SK-N-SH treated with all-trans-retinoic acid at 6 μM for 48 hours (cell line): ENCODE results near the gene AP3D1.

Source experiments
- ATAC-seq: fragments of 200-7000 bp; cut with Tn5 transposase; 3 replicates; pipeline ENCODE4 v1.9.1; 2020; ENCODE audit warnings: mild to moderate bottlenecking, moderate library complexity
- BACH2 ChIP-seq: fragments of 250-450 bp; sonication (Bioruptor Pico); IDR thresholded peaks from 2 replicates; pipeline ENCODE4 v1.9.0; 2021; ENCODE audit warnings: mild to moderate bottlenecking, borderline replicate concordance
- CREB5 ChIP-seq: fragments of 250-450 bp; sonication (Bioruptor Pico); IDR thresholded peaks from 2 replicates; pipeline ENCODE4 v1.5.1; 2020; ENCODE audit warnings: low read depth, mild to moderate bottlenecking, moderate library complexity
- CSDC2 ChIP-seq: fragments of 250-450 bp; sonication (Bioruptor Pico); IDR thresholded peaks from 2 replicates; pipeline ENCODE4 v1.5.0; 2020; ENCODE audit warnings: mild to moderate bottlenecking, moderate library complexity
- CSRNP3 ChIP-seq: fragments of 250-450 bp; sonication (Bioruptor Pico); IDR thresholded peaks from 2 replicates; pipeline ENCODE4 v1.5.1; 2021; ENCODE audit warnings: mild to moderate bottlenecking, moderate library complexity
- ESRRG ChIP-seq: fragments of 250-450 bp; sonication (Bioruptor Pico); IDR thresholded peaks from 2 replicates; pipeline ENCODE4 v1.6.1; 2021; ENCODE audit warnings: mild to moderate bottlenecking
- ISL1 ChIP-seq: fragments of 250-450 bp; sonication (Bioruptor Pico); IDR thresholded peaks from 2 replicates; pipeline ENCODE4 v2.1.2; 2022; ENCODE audit warnings: mild to moderate bottlenecking, moderate library complexity
- OSR1 ChIP-seq: fragments of 250-450 bp; sonication (Bioruptor Pico); IDR thresholded peaks from 2 replicates; pipeline ENCODE4 v1.8.0; 2022; ENCODE audit warnings: moderate library complexity, mild to moderate bottlenecking, inconsistent platforms
- PATZ1 ChIP-seq: fragments of 250-450 bp; sonication (Bioruptor Pico); IDR thresholded peaks from 2 replicates; pipeline ENCODE4 v1.8.0; 2020; ENCODE audit warnings: mild to moderate bottlenecking, moderate library complexity, borderline replicate concordance
- POU6F1 ChIP-seq: fragments of 250-450 bp; sonication (Bioruptor Pico); IDR thresholded peaks from 2 replicates; pipeline ENCODE4 v1.8.0; 2021; ENCODE audit warnings: low read depth, mild to moderate bottlenecking, moderate library complexity, borderline replicate concordance
- PPARA ChIP-seq: fragments of 250-450 bp; sonication (Bioruptor Pico); IDR thresholded peaks from 2 replicates; pipeline ENCODE4 v1.5.0; 2020; ENCODE audit warnings: mild to moderate bottlenecking, borderline replicate concordance
- RARB ChIP-seq: fragments of 250-450 bp; sonication (Bioruptor Pico); IDR thresholded peaks from 2 replicates; pipeline ENCODE4 v1.8.0; 2021; ENCODE audit warnings: mild to moderate bottlenecking, moderate library complexity
- SNAI2 ChIP-seq: fragments of 250-450 bp; sonication (Bioruptor Pico); IDR thresholded peaks from 2 replicates; pipeline ENCODE4 v1.5.0; 2020; ENCODE audit warnings: mild to moderate bottlenecking, moderate library complexity
- TOX ChIP-seq: fragments of 250-450 bp; sonication (Bioruptor Pico); IDR thresholded peaks from 2 replicates; pipeline ENCODE4 v1.8.0; 2021; ENCODE audit warnings: mild to moderate bottlenecking, moderate library complexity, borderline replicate concordance
- TSHZ2 ChIP-seq: fragments of 250-450 bp; sonication (Bioruptor Pico); IDR thresholded peaks from 2 replicates; pipeline ENCODE4 v1.5.0; 2020; ENCODE audit warnings: mild to moderate bottlenecking, moderate library complexity
- ZC3H10 ChIP-seq: fragments of 250-450 bp; sonication (Bioruptor Pico); IDR thresholded peaks from 2 replicates; pipeline ENCODE4 v1.5.1; 2021; ENCODE audit warnings: mild to moderate bottlenecking, moderate library complexity
- ZNF70 ChIP-seq: fragments of 450-650 bp; formaldehyde crosslinking; IDR thresholded peaks from 2 replicates; pipeline ENCODE4 v1.5.0; 2020; ENCODE audit warnings: mild to moderate bottlenecking, moderate library complexity

The AP3D1 gene

GRCh38 chr19:2079076-2079864 lies 72.1 kb downstream of the AP3D1 start:
- TF ChIP-seq RARB (CRISPR knock-in tag): no peak
- no peak for TF ChIP-seq BACH2 (CRISPR knock-in tag)
- TF ChIP-seq ESRRG (CRISPR knock-in tag): no peak
- no peak for TF ChIP-seq POU6F1
- no peak for TF ChIP-seq TSHZ2 (CRISPR knock-in tag)
- TF ChIP-seq ZC3H10: no peak
- ATAC-seq: no peak

- TF ChIP-seq TSHZ2 (CRISPR knock-in tag) (no peak), OSR1 (CRISPR knock-in tag) (no peak), CSRNP3 (CRISPR knock-in tag) (no peak), SNAI2 (no peak), ZNF70 (CRISPR knock-in tag) (no peak), PPARA (no peak), ISL1 (CRISPR knock-in tag) (no peak), CREB5 (CRISPR knock-in tag) (no peak), ESRRG (CRISPR knock-in tag) (no peak), CSDC2 (CRISPR knock-in tag) (no peak), TOX (CRISPR knock-in tag) (no peak), PATZ1 (no peak)
- no peak for ATAC-seq
These were observed 73.3 kb downstream of the AP3D1 start for GRCh38 chr19:2077833-2078619.
